ACHN (cell line): ENCODE data around the gene CCDC178.
"Not testable (repeated sequence)": the region's sequence is repeated elsewhere in the genome, so short reads cannot be mapped to it uniquely, and the experiment has no call there.

Experiments
- DNase-seq: peaks from one replicate; pipeline ENCODE4 v3.0.0-alpha.2; 2015
- in situ Hi-C: cut with HindIII; loops from 2 replicates; pipeline ENCODE4 v1.10.0; 2017; ENCODE audit warnings: low sequenced_read_pairs, low pct_ligation_motif_present, low pct_unique_long_range_greater_than_20kb

CCDC178 gene

DNA sequence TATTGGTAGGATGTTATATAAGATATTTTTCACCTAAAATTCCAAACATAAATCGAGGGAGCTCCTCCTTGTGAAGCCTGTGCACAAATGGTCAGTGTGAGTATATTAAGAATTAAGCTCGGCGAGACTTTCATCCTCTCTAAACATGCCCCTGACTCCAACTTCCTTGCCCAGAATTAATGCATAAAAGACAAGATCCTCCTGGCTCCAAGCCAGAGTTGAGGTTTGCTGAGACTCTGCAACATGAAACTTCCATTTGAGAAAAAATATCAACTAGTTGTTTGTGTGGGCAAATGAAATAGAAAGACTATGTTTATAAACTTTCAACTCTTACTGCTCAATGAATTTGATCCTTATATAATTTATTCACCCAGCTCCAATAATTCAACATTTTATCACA lies 68.1 kb downstream of the CCDC178 start:
- no peak for DNase-seq

GRCh38 chr18:33369711-33370449 lies 70.6 kb downstream of the CCDC178 start:
- in situ Hi-C loops, result no loop called here

More for the DNA sequence above, 68.1 kb downstream of the CCDC178 start:
- in situ Hi-C loops, result no loop called here

GRCh38 chr18:33356735-33357134 lies 83.8 kb downstream of the CCDC178 start:
- DNase-seq, result no peak
- in situ Hi-C loops, result no loop called here

More at GRCh38 chr18:33369711-33370449, 70.6 kb downstream of the CCDC178 start:
- DNase-seq, result no peak

GRCh38 chr18:33355756-33356155 lies 84.8 kb downstream of the CCDC178 start:
- no peak for DNase-seq
- in situ Hi-C loops, result no loop called here

- in situ Hi-C loops, result no loop called here
- no peak for DNase-seq
Observed at GRCh38 chr18:33355263-33355662, 85.3 kb downstream of the CCDC178 start.

DNA sequence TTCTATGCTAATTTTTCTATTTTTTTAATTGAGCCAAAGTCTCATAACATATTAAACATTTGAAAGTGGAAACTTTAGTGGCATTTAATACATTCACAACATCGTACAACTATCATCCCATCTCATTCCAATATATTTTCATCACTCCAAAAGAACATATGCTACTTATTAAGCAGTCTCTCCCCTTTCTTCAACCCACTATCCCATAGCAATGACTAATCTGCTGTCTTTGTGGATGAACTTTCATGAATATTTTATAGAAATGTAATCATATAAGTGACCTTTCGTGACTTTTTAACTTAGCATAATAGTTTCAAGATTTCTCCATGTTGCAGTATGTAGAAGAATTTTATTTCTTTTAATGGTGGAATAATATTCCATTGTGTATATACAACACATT lies 90.3 kb downstream of the CCDC178 start:
- in situ Hi-C loops, result no loop called here
- no peak for DNase-seq

- in situ Hi-C loops, DNase-seq: not testable (repeated sequence)
Observed at GRCh38 chr18:33339733-33340132, 100.8 kb downstream of the CCDC178 start.

DNA sequence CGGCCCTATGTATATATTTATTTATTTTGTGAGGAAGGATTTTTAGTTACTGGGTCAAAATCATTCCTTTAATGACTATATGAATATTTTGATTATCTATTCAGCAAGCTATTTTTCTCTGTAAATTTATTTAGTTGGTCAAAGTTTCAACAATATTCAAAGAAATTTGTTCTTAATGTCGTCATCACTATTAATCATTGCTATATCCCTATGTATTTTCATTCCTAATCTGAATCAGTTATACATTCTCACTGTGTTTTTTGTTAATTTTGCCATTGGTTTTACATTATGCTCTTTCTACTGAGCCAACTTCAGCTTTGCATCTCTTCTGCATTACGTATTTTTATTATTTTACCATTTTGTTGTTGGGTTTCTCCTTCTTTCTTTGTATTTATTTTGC lies 105.7 kb downstream of the CCDC178 start:
- in situ Hi-C loops, result no loop called here
- DNase-seq, result no peak

DNA sequence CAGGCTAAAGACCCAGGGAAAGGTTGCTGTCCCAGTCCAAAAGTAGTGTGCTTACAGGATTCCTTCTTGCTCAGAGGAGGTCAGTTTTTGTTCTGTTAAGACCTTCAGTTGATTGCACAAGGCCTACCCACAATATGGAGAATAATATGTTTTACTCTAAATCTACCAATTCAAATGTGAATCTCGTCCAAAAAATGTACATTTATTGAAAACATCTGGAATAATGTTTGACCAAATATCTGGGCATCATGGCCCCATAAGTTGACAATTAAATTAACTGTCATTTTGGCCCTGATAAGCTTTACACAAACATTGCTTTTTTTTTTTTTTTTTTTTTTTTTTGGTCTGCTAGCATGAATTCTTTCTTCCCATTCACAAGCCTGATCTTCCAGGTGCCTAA lies 109.8 kb downstream of the CCDC178 start:
- in situ Hi-C loops, result no loop called here
- no peak for DNase-seq

- DNase-seq, result no peak
- in situ Hi-C loops, result no loop called here
Observed at GRCh38 chr18:33326975-33327374, 113.5 kb downstream of the CCDC178 start.

DNA sequence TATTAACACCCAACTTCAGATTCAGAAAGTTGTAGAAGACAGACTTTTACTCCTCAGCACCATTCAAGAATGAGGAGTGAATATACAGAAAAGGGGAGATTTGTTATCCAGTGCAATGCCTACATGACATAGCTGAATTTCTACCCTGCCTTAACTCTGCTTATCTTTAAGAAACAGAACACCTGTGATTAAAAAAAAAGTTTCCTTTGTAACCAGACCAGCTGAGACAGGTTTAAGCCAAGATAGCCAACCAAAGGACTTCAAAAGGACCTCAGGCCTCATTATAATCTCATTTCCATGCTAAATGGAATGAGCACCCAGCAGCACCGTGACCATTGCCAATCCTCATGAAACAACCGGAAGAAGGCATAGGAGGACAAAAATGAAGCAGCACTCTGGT lies 122.9 kb downstream of the CCDC178 start:
- in situ Hi-C loops, result no loop called here

DNA sequence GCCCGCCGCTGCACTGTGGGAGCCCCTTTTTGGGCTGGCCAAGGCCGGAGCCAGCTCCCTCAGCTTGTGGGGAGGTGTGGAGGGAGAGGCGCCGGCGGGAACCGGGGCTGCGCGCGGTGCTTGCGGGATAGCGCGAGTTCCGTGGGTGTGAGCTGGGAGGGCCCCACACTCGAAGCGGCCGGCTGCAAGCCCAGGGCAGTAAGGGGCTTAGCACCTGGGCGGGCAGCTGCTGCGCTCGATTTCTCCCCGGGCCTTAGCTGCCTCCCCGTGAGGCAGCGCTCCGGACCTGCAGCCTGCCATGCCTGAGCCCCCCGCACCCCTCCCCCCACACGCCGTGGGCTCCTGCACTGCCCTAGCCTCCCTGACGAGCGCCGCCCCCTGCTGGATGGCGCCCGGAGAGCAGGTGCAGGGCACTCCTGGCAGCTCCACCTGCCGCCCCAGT lies 124.4 kb downstream of the CCDC178 start:
- no peak for DNase-seq
- in situ Hi-C loops, result no loop called here

More for the DNA sequence above, 122.9 kb downstream of the CCDC178 start:
- DNase-seq, result no peak

- in situ Hi-C loops, result no loop called here
- no peak for DNase-seq
Observed at GRCh38 chr18:33307520-33307919, 133.0 kb downstream of the CCDC178 start.

GRCh38 chr18:33304277-33304676 lies 136.2 kb downstream of the CCDC178 start:
- DNase-seq, result no peak

DNA sequence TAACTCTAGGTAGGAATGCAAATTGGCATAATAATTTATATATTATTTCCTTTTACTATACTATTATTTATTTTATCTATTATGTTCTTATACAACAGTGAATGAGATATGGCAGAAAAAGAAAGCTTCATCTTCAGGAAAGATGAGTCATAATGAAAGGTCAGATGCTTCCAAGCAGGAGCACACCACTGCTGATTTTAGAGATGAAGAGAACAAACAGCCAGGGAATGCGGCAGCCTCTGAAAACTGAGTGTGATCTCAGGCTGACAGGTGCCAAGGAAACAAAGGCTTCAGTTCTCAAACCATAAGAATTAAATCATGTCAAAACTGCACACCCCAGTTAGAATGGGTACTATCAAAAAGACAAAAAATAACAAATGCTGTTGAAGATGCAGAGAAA lies 149.0 kb downstream of the CCDC178 start:
- in situ Hi-C loops, result no loop called here
- DNase-seq, result no peak

More at GRCh38 chr18:33304277-33304676, 136.2 kb downstream of the CCDC178 start:
- in situ Hi-C loops, result no loop called here

GRCh38 chr18:33288082-33288716 lies 152.3 kb downstream of the CCDC178 start:
- in situ Hi-C loops, result no loop called here

GRCh38 chr18:33282709-33283333 lies 157.7 kb downstream of the CCDC178 start:
- in situ Hi-C loops, result no loop called here
- DNase-seq, result no peak

More at GRCh38 chr18:33288082-33288716, 152.3 kb downstream of the CCDC178 start:
- DNase-seq, result no peak

DNA sequence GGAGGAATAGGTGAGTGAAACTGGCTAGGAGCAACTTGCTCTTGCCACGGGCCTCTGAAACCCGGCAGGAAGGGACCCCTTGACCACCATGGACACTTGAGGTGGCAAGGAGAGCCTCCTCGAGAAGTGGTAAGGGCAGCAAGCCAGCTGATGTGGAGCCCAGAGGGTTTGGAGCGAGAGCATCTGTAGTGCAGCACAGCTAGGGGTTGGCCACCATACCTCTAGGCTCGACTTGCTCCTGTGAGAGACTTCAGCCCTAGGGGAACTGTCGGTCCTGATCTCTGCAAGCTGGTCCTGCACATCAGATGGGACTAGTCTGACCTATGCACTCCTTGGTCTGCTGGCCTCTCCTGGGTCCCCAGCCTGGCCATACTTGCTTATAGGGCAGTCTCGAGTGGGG lies 158.4 kb downstream of the CCDC178 start:
- in situ Hi-C loops, result no loop called here

GRCh38 chr18:33277431-33277830 lies 163.1 kb downstream of the CCDC178 start:
- in situ Hi-C loops, result no loop called here

More for the DNA sequence above, 158.4 kb downstream of the CCDC178 start:
- DNase-seq, result no peak

More at GRCh38 chr18:33277431-33277830, 163.1 kb downstream of the CCDC178 start:
- no peak for DNase-seq
